C4-2B (cell line): ENCODE data around the gene SYTL3.
"Not testable (repeated sequence)": the region's sequence is repeated elsewhere in the genome, so short reads cannot be mapped to it uniquely, and the experiment has no call there.

Experiments used
- H3K27ac ChIP-seq: fragments of 450-650 bp; 2 replicates; pipeline ENCODE4 v1.5.1; 2017
- CTCF ChIP-seq: fragments of 450-650 bp; conservative IDR thresholded peaks from 2 replicates; pipeline ENCODE4 v1.5.1; 2017; ENCODE audit warnings: mild to moderate bottlenecking
- ZFX ChIP-seq: fragments of 450-650 bp; IDR thresholded peaks from 2 replicates; pipeline ENCODE4 v1.6.1; 2017

SYTL3 gene

GRCh38 chr6:158655569-158656450 is 6.0 kb downstream of the SYTL3 start:
- no peak overlapping the region for H3K27ac ChIP-seq
- TF ChIP-seq ZFX: no peak
- TF ChIP-seq CTCF: no peak

GRCh38 chr6:158656986-158657385 is 7.1 kb downstream of the SYTL3 start:
- H3K27ac ChIP-seq: not testable (repeated sequence)

GRCh38 chr6:158660333-158660754 is 10.5 kb downstream of the SYTL3 start:
- TF ChIP-seq ZFX (no peak), CTCF (peak; percentile 44)
- H3K27ac ChIP-seq: no peak overlapping the region

- no peak overlapping the region for H3K27ac ChIP-seq
- TF ChIP-seq CTCF (no peak), ZFX (no peak)
These were observed 11.4 kb downstream of the SYTL3 start for GRCh38 chr6:158661156-158661685.

- TF ChIP-seq CTCF (no peak), ZFX (no peak)
- H3K27ac ChIP-seq: no peak overlapping the region
These were observed 12.7 kb downstream of the SYTL3 start for GRCh38 chr6:158662607-158662953.

GRCh38 chr6:158662954-158663624 is 13.2 kb downstream of the SYTL3 start:
- H3K27ac ChIP-seq: peak overlapping the region; percentile 54
- TF ChIP-seq ZFX (no peak), CTCF (no peak)

GRCh38 chr6:158663625-158664165 is 13.8 kb downstream of the SYTL3 start:
- H3K27ac ChIP-seq: peak overlapping the region; percentile 54
- TF ChIP-seq CTCF: no peak
- TF ChIP-seq ZFX: no peak
